Cardiac muscle cell (in vitro differentiated cells and primary cell): ENCODE results near the gene NPAS3. TPM values are rescaled to one million over a fixed set of nuclear protein-coding genes. Genes with fewer than 3 reads are reported as not detected.

Experiments
- DNase-seq, 2 donors: peaks; one replicate each; pipeline versions ENCODE4 v3.0.0 to v3.0.0-alpha.2; 2010 to 2017; ENCODE audit warnings: low read depth in 1 of 2, low spot score in 1 of 2
- H3K27ac ChIP-seq: fragments of 200-600 bp; sonication (generic); 2 replicates; pipeline ENCODE4 v1.5.1; 2016
- H3K27me3 ChIP-seq: fragments of 200-600 bp; sonication (generic); 2 replicates; pipeline ENCODE4 v1.6.0; 2016; ENCODE audit warnings: control low read depth
- H3K36me3 ChIP-seq: fragments of 200-600 bp; sonication (generic); 2 replicates; pipeline ENCODE4 v1.5.1; 2016; ENCODE audit warnings: control low read depth
- H3K4me1 ChIP-seq: fragments of 200-600 bp; sonication (generic); 2 replicates; pipeline ENCODE4 v1.8.1; 2017; ENCODE audit warnings: low read depth, mild to moderate bottlenecking, mixed run types
- H3K4me3 ChIP-seq: fragments of 200-600 bp; sonication (generic); 2 replicates; pipeline ENCODE4 v1.5.1; 2016; ENCODE audit warnings: mild to moderate bottlenecking
- H3K9me3 ChIP-seq: fragments of 200-600 bp; sonication (generic); 2 replicates; pipeline ENCODE4 v1.5.1; 2017; ENCODE audit warnings: low read depth, mild to moderate bottlenecking, control low read depth
- CTCF ChIP-seq: IDR thresholded peaks from 2 replicates; pipeline ENCODE4 v1.5.1; 2012; ENCODE audit warnings: low read depth, mild to moderate bottlenecking, low read length
- polyA plus RNA-seq: library from polyadenylated mRNA; unstranded; fragments of >200 nt; fragmentation: Nextera tagmentation; extraction: Ambion mirVana; gene quantifications from 2 replicates; pipeline ENCODE4 v1.2.1, GENCODE V29; 2016
- total RNA-seq: library from RNA; depleted of rRNA; stranded (reverse); fragments of >200 nt; gene quantifications from 2 replicates; pipeline ENCODE4 v1.2.3, GENCODE V29; 2016

Gene NPAS3
- total and polyA plus RNA-seq, 2 experiments from 2014 or later, result 0.18 TPM

GRCh38 chr14:33516898-33517436, 578.3 kb downstream of the NPAS3 start:
- H3K27ac ChIP-seq, result no peak overlapping the region
- no peak overlapping the region for H3K4me3 ChIP-seq
- H3K4me1 ChIP-seq, result peaks cover 5% of the 10 kb centered on the region
- no peak for TF ChIP-seq CTCF
- H3K9me3 ChIP-seq, result no peaks in the 10 kb centered on the region
- peaks cover 11% of the 10 kb centered on the region for H3K27me3 ChIP-seq
- DNase-seq, result no peak
- no peaks in the 10 kb centered on the region for H3K36me3 ChIP-seq

- TF ChIP-seq CTCF, result no peak
- Histone ChIP-seq H3K9me3 (no peaks in the 10 kb centered on the region), H3K27ac (no peak overlapping the region), H3K4me1 (no peaks in the 10 kb centered on the region), H3K36me3 (no peaks in the 10 kb centered on the region), H3K27me3 (no peaks in the 10 kb centered on the region), H3K4me3 (no peak overlapping the region)
- no peak for DNase-seq
Measured at GRCh38 chr14:33521192-33521591, 582.5 kb downstream of the NPAS3 start.

- Histone ChIP-seq H3K27me3 (no peaks in the 10 kb centered on the region), H3K9me3 (no peaks in the 10 kb centered on the region), H3K4me1 (no peaks in the 10 kb centered on the region), H3K4me3 (no peak overlapping the region), H3K36me3 (no peaks in the 10 kb centered on the region), H3K27ac (no peak overlapping the region)
- no peak for DNase-seq
- no peak for TF ChIP-seq CTCF
Measured at GRCh38 chr14:33524244-33524643, 585.6 kb downstream of the NPAS3 start.

- H3K27ac ChIP-seq, result no peak overlapping the region
- H3K4me1 ChIP-seq, result no peaks in the 10 kb centered on the region
- no peak overlapping the region for H3K4me3 ChIP-seq
- H3K27me3 ChIP-seq, result no peaks in the 10 kb centered on the region
- DNase-seq, result peak in 1 of 2 donors; percentile 43
- H3K36me3 ChIP-seq, result no peaks in the 10 kb centered on the region
- TF ChIP-seq CTCF, result no peak
- no peaks in the 10 kb centered on the region for H3K9me3 ChIP-seq
Measured at GRCh38 chr14:33525626-33526025, 586.9 kb downstream of the NPAS3 start.

- no peak for DNase-seq
- Histone ChIP-seq H3K4me1 (no peaks in the 10 kb centered on the region), H3K4me3 (no peak overlapping the region), H3K27ac (no peak overlapping the region), H3K27me3 (no peaks in the 10 kb centered on the region), H3K36me3 (no peaks in the 10 kb centered on the region), H3K9me3 (no peaks in the 10 kb centered on the region)
- no peak for TF ChIP-seq CTCF
Measured at GRCh38 chr14:33527023-33527634, 588.5 kb downstream of the NPAS3 start.
